ENCODE measurements around the gene ZNF697.
"Not testable (repeated sequence)": the region's sequence is repeated elsewhere in the genome, so short reads cannot be mapped to it uniquely, and the experiment has no call there.

The ZNF697 gene

DNA sequence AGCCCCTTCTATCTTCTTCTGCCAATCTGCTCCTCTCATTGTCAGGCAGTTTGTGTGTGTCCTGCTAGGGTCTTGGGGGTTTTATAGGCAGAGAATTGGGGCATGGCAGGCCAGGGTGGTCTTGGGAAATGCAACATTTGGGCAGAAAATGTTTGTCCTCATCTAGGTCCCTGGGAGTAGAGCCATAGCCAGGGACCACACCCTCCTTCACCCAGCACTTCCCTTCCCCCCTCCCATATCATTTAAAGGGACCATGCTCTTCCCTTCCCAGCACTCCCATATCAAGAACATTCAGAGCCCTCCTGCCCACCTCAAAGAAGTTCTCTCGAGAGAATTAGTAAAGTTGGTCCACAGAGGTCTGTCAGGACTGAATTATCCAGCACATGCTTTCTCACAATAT is 41.7 kb downstream of the ZNF697 start:
- Mint-ChIP-seq H3K27ac (no peak overlapping the region), H3K4me3 (no peak overlapping the region), H3K4me1 (no peaks in the 10 kb centered on the region), H3K9me3 (no peaks in the 10 kb centered on the region), H3K27me3 (peaks cover 37% of the 10 kb centered on the region), H3K36me3 (no peaks in the 10 kb centered on the region)
- ATAC-seq = no peak

GRCh38 chr1:119605686-119606085 is 42.4 kb downstream of the ZNF697 start:
- H3K4me1 Mint-ChIP-seq = no peaks in the 10 kb centered on the region
- no peak overlapping the region for H3K27ac Mint-ChIP-seq
- H3K27me3 Mint-ChIP-seq = peaks cover 31% of the 10 kb centered on the region
- ATAC-seq = no peak
- H3K9me3 Mint-ChIP-seq = no peaks in the 10 kb centered on the region
- no peaks in the 10 kb centered on the region for H3K36me3 Mint-ChIP-seq
- no peak overlapping the region for H3K4me3 Mint-ChIP-seq

DNA sequence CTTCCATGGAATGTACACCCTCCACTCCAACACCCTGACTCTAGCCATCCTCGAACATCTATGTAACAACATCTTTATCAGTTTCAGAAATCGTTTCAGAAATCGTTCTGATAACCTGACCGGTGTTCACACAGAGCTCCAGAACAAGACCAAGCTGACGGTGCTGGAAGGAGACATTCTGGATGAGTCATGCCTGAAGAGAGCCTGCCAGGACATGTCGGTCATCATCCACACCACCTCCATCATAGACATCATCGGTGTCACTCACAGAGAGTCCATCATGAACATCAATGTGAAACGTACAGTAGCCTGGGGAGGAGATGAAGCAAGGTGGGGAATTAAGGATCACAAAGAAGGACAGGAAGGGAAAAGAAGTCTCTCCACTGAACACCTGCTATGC is 43.0 kb downstream of the ZNF697 start:
- H3K27me3 Mint-ChIP-seq = peaks cover 30% of the 10 kb centered on the region
- H3K36me3 Mint-ChIP-seq, H3K9me3 Mint-ChIP-seq, ATAC-seq, H3K27ac Mint-ChIP-seq, H3K4me3 Mint-ChIP-seq, H3K4me1 Mint-ChIP-seq: not testable (repeated sequence)

DNA sequence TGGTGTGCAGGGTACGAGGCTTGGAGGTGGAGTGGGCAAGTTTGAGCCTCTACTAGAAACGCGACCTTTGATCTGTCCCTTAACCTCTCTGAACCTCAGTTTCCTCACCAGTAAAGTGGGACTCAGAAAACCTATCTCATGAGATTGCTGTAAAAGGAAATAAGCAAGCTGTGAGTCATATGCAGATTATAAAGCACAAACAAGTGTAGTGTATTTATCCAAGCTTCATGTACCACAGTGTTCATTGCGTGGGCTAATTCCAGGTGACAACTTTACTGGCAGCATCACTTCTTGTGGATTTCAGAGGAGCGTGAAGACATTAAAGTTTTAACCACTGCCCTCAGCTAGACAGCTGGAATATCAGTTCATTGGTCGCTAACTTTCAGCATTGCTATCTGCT is 44.4 kb downstream of the ZNF697 start:
- Mint-ChIP-seq H3K36me3 (no peaks in the 10 kb centered on the region), H3K27me3 (peaks cover 30% of the 10 kb centered on the region), H3K27ac (no peak overlapping the region), H3K4me1 (no peaks in the 10 kb centered on the region), H3K9me3 (no peaks in the 10 kb centered on the region), H3K4me3 (no peak overlapping the region)
- ATAC-seq = no peak

DNA sequence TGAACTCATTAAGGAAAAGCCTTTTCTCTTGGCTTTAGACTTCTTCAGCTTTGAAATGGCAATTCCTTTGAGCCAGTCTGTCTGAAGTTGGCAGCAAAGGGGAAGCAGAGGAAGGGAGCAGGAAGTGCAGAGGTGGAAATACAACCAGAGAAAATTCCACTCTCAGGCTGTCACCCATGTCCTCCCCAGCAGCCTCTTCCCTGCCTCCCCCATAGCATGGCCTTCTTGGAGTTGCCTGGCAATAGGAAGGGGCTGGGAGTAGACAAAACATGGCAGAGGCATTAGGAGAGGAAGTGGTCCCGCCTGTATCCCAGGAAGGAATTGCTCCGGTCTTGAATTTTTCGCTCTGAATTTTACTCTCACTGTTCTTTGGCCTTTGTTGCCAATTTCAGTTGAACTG is 44.8 kb downstream of the ZNF697 start:
- peaks cover 30% of the 10 kb centered on the region for H3K27me3 Mint-ChIP-seq
- H3K4me3 Mint-ChIP-seq, H3K36me3 Mint-ChIP-seq, H3K9me3 Mint-ChIP-seq, H3K4me1 Mint-ChIP-seq, ATAC-seq, H3K27ac Mint-ChIP-seq: not testable (repeated sequence)

DNA sequence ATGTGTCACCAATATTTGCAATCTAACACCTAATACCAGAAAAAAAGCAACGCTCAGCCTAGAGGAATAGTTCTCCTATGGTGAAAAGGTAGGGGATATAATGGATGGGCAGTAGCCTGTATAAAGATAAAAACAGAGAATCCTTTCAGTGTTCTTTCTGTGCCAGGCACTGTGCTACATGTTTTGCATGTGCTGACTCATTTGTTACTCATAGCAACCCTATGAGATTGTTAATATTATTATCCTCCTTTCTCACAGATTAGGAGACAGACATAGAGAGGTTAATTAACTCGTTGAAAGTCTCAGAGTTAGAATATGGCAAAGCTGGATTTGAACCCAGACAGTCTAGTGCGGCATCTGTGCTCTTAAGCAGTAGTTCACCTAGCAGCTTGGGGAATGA is 45.3 kb downstream of the ZNF697 start:
- not testable (repeated sequence) for H3K4me1 Mint-ChIP-seq, ATAC-seq, H3K4me3 Mint-ChIP-seq, H3K9me3 Mint-ChIP-seq, H3K36me3 Mint-ChIP-seq, H3K27ac Mint-ChIP-seq
- H3K27me3 Mint-ChIP-seq = peaks cover 30% of the 10 kb centered on the region

GRCh38 chr1:119602169-119602568 is 45.9 kb downstream of the ZNF697 start:
- Mint-ChIP-seq H3K27me3 (peaks cover 30% of the 10 kb centered on the region), H3K9me3 (no peaks in the 10 kb centered on the region), H3K27ac (no peak overlapping the region)

DNA sequence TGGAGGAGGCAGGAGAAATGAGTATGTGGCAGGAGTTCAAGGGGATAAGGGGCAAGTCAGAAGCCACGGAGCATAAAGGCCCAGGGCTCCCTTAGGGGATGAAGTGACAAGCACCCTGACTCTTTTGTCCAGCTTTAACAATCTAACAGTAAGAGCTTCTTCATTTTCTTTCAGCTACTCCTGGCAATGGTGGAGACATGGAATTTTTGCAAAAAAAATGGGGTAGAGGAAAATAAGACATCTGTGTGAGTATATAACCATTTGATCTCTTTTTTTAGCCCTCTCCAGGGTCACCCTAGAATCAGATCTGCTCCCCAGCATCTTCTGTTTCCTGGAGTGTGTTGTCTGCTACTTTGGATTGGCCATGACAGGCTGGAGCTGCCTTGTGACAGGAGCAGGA is 47.1 kb downstream of the ZNF697 start:
- Mint-ChIP-seq H3K27me3 (peaks cover 18% of the 10 kb centered on the region), H3K36me3 (no peaks in the 10 kb centered on the region), H3K4me1 (no peaks in the 10 kb centered on the region), H3K27ac (no peak overlapping the region), H3K9me3 (no peaks in the 10 kb centered on the region), H3K4me3 (no peak overlapping the region)
- ATAC-seq = no peak

More at GRCh38 chr1:119602169-119602568, 45.9 kb downstream of the ZNF697 start:
- no peak for ATAC-seq
- H3K4me3 Mint-ChIP-seq = no peak overlapping the region
- H3K36me3 Mint-ChIP-seq = no peaks in the 10 kb centered on the region
- no peaks in the 10 kb centered on the region for H3K4me1 Mint-ChIP-seq

DNA sequence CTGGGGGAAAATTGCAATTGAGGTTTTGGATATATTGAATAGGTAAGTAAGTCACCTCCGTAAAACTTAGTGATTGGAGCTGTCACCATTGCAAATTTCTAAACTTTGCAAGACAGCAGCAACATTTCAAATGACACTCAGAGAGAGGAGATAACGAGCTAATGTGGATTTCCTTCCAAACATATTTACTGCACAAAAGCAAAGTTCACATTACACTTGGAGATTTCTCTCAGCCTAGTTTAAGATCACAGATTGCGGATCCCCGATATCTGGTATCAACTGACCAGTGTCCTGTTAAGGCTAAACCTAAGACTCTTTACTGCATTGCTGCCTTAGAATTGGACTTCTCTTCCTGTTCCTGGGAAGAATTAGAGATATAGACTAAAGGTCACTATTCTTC is 47.5 kb downstream of the ZNF697 start:
- no peak for ATAC-seq
- Mint-ChIP-seq H3K27me3 (peaks cover 17% of the 10 kb centered on the region), H3K27ac (no peak overlapping the region), H3K4me1 (no peaks in the 10 kb centered on the region), H3K4me3 (no peak overlapping the region), H3K36me3 (no peaks in the 10 kb centered on the region), H3K9me3 (no peaks in the 10 kb centered on the region)

DNA sequence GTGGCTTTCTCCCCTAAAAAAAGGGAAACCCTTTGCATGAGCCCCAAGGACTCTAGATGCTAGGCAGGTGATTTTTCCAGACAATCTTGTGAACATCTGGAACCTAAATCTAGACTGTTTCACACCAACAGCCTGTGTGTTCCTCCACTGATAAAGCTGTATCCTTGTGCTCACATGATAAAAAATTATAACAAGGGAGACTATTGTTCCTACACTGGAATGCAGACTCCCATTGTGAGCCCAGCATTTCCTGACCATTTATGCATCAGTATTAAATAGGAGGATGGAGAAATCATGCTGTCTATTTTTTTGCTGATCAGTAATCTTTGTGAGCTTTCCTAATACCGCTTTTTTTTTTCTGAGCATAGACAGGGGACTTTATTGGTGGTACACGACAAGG is 52.5 kb downstream of the ZNF697 start:
- Mint-ChIP-seq H3K27ac (no peak overlapping the region), H3K27me3 (no peaks in the 10 kb centered on the region), H3K4me1 (no peaks in the 10 kb centered on the region), H3K36me3 (no peaks in the 10 kb centered on the region), H3K4me3 (no peak overlapping the region), H3K9me3 (peaks cover 4% of the 10 kb centered on the region)
- no peak for ATAC-seq

DNA sequence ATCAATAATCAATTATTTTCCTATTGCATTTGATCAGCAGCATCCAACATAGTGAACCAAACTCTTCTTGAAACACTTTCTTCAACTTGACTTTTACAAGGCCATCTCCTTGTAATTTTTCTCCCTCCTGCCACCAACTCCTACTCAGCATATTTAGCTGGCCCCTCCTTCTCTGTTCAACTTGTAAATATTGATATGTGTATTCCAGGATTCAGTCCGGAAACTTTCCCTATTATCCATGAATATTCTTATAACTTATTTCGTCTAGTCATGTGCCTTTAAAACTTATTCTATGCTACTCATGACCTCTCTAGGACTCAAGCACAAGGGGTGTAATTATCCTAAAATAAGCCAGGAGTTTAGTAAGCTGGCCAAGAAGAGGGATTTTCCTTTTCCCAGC is 52.9 kb downstream of the ZNF697 start:
- Mint-ChIP-seq H3K27me3 (no peaks in the 10 kb centered on the region), H3K36me3 (no peaks in the 10 kb centered on the region), H3K4me3 (no peak overlapping the region), H3K27ac (no peak overlapping the region), H3K9me3 (peaks cover 4% of the 10 kb centered on the region), H3K4me1 (no peaks in the 10 kb centered on the region)
- ATAC-seq = no peak

DNA sequence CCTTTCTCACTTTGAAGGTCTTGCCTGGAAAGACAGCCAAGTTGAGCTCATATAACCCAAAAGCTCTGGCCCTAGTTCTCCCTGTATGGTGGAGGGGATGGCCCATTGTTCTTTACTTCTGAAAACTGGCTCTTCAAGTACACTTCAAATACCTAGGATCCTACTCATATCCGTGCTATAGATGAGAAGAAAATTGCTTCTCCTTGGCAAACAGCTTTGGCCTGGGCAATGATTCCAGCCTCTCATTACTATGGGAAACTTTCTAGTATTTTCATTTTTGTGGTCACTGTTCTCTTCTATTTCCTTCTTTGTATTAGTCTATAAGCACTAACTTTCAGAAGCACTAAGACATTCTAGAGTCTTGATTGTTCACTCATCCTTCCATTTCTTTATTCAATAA is 53.7 kb downstream of the ZNF697 start:
- H3K9me3 Mint-ChIP-seq = peaks cover 4% of the 10 kb centered on the region
- H3K36me3 Mint-ChIP-seq = no peaks in the 10 kb centered on the region
- ATAC-seq = no peak

DNA sequence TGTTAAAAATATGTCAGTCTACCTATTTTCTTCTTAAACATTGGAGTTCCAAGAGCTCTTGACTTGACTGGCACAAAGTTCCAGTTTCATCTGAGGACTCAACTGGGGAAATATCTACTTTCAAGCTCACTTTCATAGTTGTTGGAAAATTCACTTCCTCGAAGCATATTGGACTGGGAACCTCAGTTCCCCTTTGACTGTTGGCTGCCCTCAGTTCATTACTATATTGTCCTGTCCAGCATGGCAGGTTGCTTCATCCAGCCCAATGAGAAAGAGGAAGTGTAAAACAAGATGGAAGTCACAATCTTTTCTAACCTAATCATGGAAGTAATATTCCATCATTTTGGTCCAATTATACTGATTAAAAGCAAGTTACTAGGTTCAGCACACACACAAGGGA is 54.3 kb downstream of the ZNF697 start:
- no peaks in the 10 kb centered on the region for H3K36me3 Mint-ChIP-seq
- H3K27ac Mint-ChIP-seq = no peak overlapping the region
- peaks cover 4% of the 10 kb centered on the region for H3K9me3 Mint-ChIP-seq
- peaks cover 5% of the 10 kb centered on the region for H3K27me3 Mint-ChIP-seq
- H3K4me3 Mint-ChIP-seq = no peak overlapping the region
- no peaks in the 10 kb centered on the region for H3K4me1 Mint-ChIP-seq
- no peak for ATAC-seq

More for the DNA sequence above, 53.7 kb downstream of the ZNF697 start:
- Mint-ChIP-seq H3K27ac (no peak overlapping the region), H3K4me3 (no peak overlapping the region), H3K4me1 (no peaks in the 10 kb centered on the region), H3K27me3 (no peaks in the 10 kb centered on the region)

DNA sequence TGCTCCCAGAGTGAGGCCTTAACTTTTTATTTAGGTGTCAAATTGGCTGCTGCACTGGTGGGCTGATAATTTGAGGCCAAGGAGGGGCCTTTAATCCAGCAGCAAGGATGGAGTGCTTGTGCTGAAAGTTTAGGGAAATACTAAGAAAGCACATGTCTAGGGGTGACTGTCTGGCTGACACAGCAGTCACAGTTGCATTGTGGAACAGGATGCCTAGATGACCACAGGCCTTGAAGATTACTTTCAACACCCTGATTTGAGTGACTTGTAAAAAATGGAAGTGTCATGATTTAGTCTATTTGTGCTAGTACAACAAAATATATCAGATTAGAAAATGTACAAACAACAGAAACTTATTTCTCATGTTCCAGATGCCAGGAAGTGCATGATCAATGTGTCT is 57.7 kb downstream of the ZNF697 start:
- Mint-ChIP-seq H3K36me3 (no peaks in the 10 kb centered on the region), H3K4me1 (peaks cover 6% of the 10 kb centered on the region), H3K27ac (no peak overlapping the region), H3K9me3 (peaks cover 4% of the 10 kb centered on the region), H3K4me3 (no peak overlapping the region), H3K27me3 (peaks cover 11% of the 10 kb centered on the region)
- no peak for ATAC-seq

GRCh38 chr1:119588621-119589020 is 59.4 kb downstream of the ZNF697 start:
- peaks cover 11% of the 10 kb centered on the region for H3K27me3 Mint-ChIP-seq
- H3K4me1 Mint-ChIP-seq = peaks cover 6% of the 10 kb centered on the region
- no peaks in the 10 kb centered on the region for H3K36me3 Mint-ChIP-seq
- ATAC-seq = no peak
- no peak overlapping the region for H3K27ac Mint-ChIP-seq
- H3K9me3 Mint-ChIP-seq = peaks cover 4% of the 10 kb centered on the region
- no peak overlapping the region for H3K4me3 Mint-ChIP-seq

DNA sequence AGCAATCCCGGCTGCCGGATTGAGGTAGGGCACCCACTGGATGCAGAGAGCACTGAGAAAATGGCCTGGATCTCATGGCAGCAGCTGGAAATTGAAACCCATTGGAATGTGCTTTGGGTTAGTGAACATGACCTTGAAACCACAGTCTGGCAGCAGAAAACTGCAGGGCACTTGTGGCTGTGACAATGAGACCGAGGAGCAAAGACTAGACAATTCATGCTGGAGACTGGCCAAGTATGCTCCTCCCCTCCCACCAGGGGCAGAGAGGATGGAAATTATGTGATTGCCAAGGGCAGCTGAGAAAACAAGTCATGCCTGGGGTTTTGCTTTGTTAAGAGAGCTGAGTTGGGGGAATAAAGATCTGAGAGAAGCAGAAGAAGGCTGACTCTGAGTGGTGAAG is 60.7 kb downstream of the ZNF697 start:
- H3K27me3 Mint-ChIP-seq = peaks cover 11% of the 10 kb centered on the region
- H3K4me1 Mint-ChIP-seq = peaks cover 6% of the 10 kb centered on the region
- H3K9me3 Mint-ChIP-seq = no peaks in the 10 kb centered on the region
- ATAC-seq = no peak
- no peak overlapping the region for H3K27ac Mint-ChIP-seq
- H3K36me3 Mint-ChIP-seq = no peaks in the 10 kb centered on the region
- no peak overlapping the region for H3K4me3 Mint-ChIP-seq

GRCh38 chr1:119585801-119586200 is 62.3 kb downstream of the ZNF697 start:
- ATAC-seq = peak; percentile 40
- peaks cover 11% of the 10 kb centered on the region for H3K27me3 Mint-ChIP-seq
- not testable (repeated sequence) for H3K4me3 Mint-ChIP-seq, H3K4me1 Mint-ChIP-seq, H3K27ac Mint-ChIP-seq, H3K36me3 Mint-ChIP-seq, H3K9me3 Mint-ChIP-seq

Data from stimulated activated memory B cell treated with anti-CD40 and anti-IgM and Interleukin-4, amounts not matched to agents 10 μg/mL and 1 μg/mL and 100 μg/mL, for 72 hours (primary cell).